Measurements from ENCODE around the gene ZNF76. TPM values are rescaled to one million over a fixed set of nuclear protein-coding genes. Genes with fewer than 3 reads are reported as not detected.

The ZNF76 gene
- total and polyA plus RNA-seq, 2 donors (not counting 3 experiments of a cell fraction or from before 2014, with no cell fraction given), result 27.9 to 34.6 TPM

DNA sequence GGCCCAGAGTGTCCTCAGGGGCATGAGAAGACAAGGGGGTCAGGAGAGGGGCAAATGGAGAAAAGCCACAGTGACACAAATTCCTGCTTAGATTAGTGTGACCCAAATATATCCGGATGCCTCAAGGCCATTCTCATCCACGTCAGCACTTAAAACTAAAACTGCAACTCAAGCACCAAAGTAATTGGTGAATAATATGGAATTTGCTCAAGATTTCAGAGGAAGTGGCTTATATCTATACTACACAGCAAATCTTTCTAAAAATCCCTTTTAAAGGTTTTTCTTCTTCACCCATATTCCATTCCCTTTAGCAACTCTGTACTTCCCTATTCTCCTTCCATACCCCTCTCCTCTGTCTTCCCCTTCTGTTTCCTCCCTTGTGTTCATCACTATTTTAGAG is 53.3 kb downstream of the ZNF76 start:
- intact Hi-C loops (cut with micrococcal nuclease) (no loop called here), dilution Hi-C loops (cut with MboI; ENCODE audit: extremely low pct_ligation_motif_present, low sequenced_read_pairs) (no loop called here)
- H3K4me1 ChIP-seq (ENCODE audit: control insufficient read depth, extremely low read depth, insufficient read depth, low read length), result peaks cover 6% of the 10 kb centered on the region
- POLR2A ChIA-PET, result no interaction called here
- H3K9ac ChIP-seq (replicated peaks; ENCODE audit: extremely low read depth, insufficient read depth, low read length), result no peak overlapping the region
- H3K36me3 ChIP-seq (ENCODE audit: control insufficient read depth in 2 of 2, extremely low read depth in 1 of 2, insufficient read depth in 2 of 2, low read length in 2 of 2), result no peaks in the 10 kb centered on the region
- H3K4me2 ChIP-seq (ENCODE audit: insufficient read depth, low read length), result no peak overlapping the region
- no peak overlapping the region for H2AFZ ChIP-seq (ENCODE audit: low read depth, low read length)
- FAIRE-seq (no peak), DNase-seq (ENCODE audit: low read depth, low spot score) (no peak)
- H3K9me1 ChIP-seq (replicated peaks; ENCODE audit: control insufficient read depth, extremely low read depth, insufficient read depth, low read length), result no peaks in the 10 kb centered on the region
- H3K79me2 ChIP-seq (ENCODE audit: control insufficient read depth, insufficient read depth, low read length), result no peaks in the 10 kb centered on the region
- no peaks in the 10 kb centered on the region for H3K9me3 ChIP-seq (replicated peaks; ENCODE audit: control insufficient read depth, insufficient read depth, low read length)
- CTCF ChIA-PET, result no interaction called here
- no TSS peak for BruUV-seq (replicated peaks)
- H3K27me3 ChIP-seq (ENCODE audit: control insufficient read depth in 2 of 2, insufficient read depth in 2 of 2, low read length in 2 of 2), result peaks cover 9 to 10% of the 10 kb centered on the region in 2 experiments
- H3K4me3 ChIP-seq (replicated peaks in 1 of 3; ENCODE audit: insufficient read depth in 1 of 3, low read depth in 1 of 3, low read length in 3 of 3), result no peak overlapping the region
- TF ChIP-seq, protein P1, sequence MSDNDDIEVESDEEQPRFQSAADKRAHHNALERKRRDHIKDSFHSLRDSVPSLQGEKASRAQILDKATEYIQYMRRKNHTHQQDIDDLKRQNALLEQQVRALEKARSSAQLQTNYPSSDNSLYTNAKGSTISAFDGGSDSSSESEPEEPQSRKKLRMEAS (IDR thresholded peaks at IDR 0.05; ENCODE audit: insufficient read depth, insufficient read length), result no peak
- TF ChIP-seq, protein P2, sequence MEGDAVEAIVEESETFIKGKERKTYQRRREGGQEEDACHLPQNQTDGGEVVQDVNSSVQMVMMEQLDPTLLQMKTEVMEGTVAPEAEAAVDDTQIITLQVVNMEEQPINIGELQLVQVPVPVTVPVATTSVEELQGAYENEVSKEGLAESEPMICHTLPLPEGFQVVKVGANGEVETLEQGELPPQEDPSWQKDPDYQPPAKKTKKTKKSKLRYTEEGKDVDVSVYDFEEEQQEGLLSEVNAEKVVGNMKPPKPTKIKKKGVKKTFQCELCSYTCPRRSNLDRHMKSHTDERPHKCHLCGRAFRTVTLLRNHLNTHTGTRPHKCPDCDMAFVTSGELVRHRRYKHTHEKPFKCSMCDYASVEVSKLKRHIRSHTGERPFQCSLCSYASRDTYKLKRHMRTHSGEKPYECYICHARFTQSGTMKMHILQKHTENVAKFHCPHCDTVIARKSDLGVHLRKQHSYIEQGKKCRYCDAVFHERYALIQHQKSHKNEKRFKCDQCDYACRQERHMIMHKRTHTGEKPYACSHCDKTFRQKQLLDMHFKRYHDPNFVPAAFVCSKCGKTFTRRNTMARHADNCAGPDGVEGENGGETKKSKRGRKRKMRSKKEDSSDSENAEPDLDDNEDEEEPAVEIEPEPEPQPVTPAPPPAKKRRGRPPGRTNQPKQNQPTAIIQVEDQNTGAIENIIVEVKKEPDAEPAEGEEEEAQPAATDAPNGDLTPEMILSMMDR (IDR thresholded peaks at IDR 0.05; ENCODE audit: extremely low read depth in 1 of 2, insufficient read depth in 1 of 2, low read depth in 1 of 2, low read length in 2 of 2), result no peak
- TF ChIP-seq MYC (IDR thresholded peaks at IDR 0.05; ENCODE audit: low read depth, low read length) (no peak), POLR2AphosphoS5 (IDR thresholded peaks at IDR 0.05; ENCODE audit: insufficient read depth, low read depth, low read length) (no peak), POLR2A (IDR thresholded peaks at IDR 0.05; ENCODE audit: low read depth, low read length) (no peak), GATA2 (IDR thresholded peaks at IDR 0.05; ENCODE audit: insufficient read depth, insufficient read length, low read depth, low read length) (no peak)
- H4K20me1 ChIP-seq (replicated peaks; ENCODE audit: control insufficient read depth, extremely low read depth, insufficient read depth, low read length), result no peaks in the 10 kb centered on the region
- H3K27ac ChIP-seq (ENCODE audit: insufficient read depth, low read depth, low read length), result no peak overlapping the region
